HL-60 (cell line): ENCODE measurements around the gene TMEM128.

ENCODE experiments used
- POLR2AphosphoS5 ChIP-seq: IDR thresholded peaks from 2 replicates; pipeline ENCODE4 v1.6.1; 2012; ENCODE audit warnings: low read depth
- TF ChIP-seq, protein P1 (sequence below): IDR thresholded peaks from one replicate; pipeline ENCODE4 v1.5.1; 2011; ENCODE audit warnings: low read length, control low read depth, inconsistent platforms; ENCODE audit not compliant: insufficient read depth
- TF ChIP-seq, protein P2 (sequence below): IDR thresholded peaks from 2 replicates; pipeline ENCODE4 v1.6.1; 2012; ENCODE audit warnings: low read depth; ENCODE audit not compliant: insufficient replicate concordance

DNA sequence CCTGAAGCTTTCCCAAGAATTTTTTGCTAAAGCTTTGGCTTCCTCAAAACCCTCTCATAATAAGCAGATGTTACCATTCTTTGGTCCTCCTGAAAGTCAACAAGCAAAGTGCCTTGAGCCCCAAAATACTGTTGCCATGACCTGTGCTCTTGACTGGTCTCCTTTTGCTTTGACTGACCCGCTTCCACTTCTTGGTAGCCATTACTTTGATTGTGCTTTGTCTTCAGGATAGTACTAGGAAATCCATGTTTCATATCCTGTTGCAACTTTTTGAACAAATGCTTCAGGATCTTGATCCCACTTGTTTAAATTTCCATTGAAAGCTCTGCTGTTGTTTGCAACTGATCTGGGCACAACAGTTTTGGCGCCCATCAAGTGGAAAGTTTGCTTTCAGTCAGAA is 14.4 kb downstream of the TMEM128 start:
- TF ChIP-seq, protein P1, sequence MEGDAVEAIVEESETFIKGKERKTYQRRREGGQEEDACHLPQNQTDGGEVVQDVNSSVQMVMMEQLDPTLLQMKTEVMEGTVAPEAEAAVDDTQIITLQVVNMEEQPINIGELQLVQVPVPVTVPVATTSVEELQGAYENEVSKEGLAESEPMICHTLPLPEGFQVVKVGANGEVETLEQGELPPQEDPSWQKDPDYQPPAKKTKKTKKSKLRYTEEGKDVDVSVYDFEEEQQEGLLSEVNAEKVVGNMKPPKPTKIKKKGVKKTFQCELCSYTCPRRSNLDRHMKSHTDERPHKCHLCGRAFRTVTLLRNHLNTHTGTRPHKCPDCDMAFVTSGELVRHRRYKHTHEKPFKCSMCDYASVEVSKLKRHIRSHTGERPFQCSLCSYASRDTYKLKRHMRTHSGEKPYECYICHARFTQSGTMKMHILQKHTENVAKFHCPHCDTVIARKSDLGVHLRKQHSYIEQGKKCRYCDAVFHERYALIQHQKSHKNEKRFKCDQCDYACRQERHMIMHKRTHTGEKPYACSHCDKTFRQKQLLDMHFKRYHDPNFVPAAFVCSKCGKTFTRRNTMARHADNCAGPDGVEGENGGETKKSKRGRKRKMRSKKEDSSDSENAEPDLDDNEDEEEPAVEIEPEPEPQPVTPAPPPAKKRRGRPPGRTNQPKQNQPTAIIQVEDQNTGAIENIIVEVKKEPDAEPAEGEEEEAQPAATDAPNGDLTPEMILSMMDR: no peak
- TF ChIP-seq, protein P2, sequence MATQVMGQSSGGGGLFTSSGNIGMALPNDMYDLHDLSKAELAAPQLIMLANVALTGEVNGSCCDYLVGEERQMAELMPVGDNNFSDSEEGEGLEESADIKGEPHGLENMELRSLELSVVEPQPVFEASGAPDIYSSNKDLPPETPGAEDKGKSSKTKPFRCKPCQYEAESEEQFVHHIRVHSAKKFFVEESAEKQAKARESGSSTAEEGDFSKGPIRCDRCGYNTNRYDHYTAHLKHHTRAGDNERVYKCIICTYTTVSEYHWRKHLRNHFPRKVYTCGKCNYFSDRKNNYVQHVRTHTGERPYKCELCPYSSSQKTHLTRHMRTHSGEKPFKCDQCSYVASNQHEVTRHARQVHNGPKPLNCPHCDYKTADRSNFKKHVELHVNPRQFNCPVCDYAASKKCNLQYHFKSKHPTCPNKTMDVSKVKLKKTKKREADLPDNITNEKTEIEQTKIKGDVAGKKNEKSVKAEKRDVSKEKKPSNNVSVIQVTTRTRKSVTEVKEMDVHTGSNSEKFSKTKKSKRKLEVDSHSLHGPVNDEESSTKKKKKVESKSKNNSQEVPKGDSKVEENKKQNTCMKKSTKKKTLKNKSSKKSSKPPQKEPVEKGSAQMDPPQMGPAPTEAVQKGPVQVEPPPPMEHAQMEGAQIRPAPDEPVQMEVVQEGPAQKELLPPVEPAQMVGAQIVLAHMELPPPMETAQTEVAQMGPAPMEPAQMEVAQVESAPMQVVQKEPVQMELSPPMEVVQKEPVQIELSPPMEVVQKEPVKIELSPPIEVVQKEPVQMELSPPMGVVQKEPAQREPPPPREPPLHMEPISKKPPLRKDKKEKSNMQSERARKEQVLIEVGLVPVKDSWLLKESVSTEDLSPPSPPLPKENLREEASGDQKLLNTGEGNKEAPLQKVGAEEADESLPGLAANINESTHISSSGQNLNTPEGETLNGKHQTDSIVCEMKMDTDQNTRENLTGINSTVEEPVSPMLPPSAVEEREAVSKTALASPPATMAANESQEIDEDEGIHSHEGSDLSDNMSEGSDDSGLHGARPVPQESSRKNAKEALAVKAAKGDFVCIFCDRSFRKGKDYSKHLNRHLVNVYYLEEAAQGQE: no peak
- TF ChIP-seq POLR2AphosphoS5: no peak
